GM10266 (cell line): ENCODE measurements around the gene SCN9A.

Experiments
- DNase-seq: peaks from one replicate; pipeline ENCODE4 v3.0.0; 2012; ENCODE audit errors: extremely low spot score
- TF ChIP-seq, protein P1 (sequence below): IDR thresholded peaks from 2 replicates; pipeline ENCODE4 v1.5.1; 2012; ENCODE audit warnings: mild to moderate bottlenecking, low read depth; ENCODE audit not compliant: control insufficient read depth, insufficient read depth; ENCODE audit errors: missing control alignments

The SCN9A gene

DNA sequence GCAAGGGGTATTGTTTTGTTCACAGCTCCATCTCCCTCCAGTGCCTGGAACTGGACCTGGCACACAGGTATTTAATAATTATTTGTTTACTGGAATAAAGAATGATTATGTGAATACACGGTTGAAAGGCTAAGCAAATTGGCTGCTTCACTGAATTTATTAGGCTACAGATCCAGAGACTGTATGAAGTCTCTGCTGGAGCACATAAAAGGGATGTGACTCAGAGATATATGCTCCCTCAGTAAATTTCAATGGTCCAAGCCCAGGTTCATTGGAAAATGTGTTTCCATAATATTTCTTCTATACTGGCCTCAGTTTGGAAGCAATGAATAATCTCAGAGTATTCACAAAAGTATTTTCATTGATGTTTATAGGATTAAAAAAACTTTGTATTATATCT lies 126.4 kb downstream of the SCN9A start:
- TF ChIP-seq, protein P1, sequence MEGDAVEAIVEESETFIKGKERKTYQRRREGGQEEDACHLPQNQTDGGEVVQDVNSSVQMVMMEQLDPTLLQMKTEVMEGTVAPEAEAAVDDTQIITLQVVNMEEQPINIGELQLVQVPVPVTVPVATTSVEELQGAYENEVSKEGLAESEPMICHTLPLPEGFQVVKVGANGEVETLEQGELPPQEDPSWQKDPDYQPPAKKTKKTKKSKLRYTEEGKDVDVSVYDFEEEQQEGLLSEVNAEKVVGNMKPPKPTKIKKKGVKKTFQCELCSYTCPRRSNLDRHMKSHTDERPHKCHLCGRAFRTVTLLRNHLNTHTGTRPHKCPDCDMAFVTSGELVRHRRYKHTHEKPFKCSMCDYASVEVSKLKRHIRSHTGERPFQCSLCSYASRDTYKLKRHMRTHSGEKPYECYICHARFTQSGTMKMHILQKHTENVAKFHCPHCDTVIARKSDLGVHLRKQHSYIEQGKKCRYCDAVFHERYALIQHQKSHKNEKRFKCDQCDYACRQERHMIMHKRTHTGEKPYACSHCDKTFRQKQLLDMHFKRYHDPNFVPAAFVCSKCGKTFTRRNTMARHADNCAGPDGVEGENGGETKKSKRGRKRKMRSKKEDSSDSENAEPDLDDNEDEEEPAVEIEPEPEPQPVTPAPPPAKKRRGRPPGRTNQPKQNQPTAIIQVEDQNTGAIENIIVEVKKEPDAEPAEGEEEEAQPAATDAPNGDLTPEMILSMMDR, result no peak
- no peak for DNase-seq

DNA sequence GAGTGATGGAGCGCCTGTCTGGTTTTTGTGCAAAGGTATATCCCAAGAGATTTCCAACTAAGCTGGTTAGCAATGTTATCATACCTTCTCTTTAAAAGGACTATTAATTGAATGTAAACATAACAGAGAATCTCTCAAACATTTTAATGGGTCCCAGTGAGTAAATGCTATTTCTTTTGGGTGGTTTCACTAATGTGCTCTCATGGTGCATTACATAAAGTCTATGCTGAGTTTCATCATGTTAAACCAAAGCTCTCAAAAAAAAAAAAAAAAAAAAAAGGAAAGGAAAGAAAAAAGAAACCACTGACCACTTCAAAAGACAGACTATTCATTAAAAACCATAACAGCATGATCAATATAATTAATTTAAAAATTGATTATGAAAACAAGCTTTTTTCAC lies 128.8 kb downstream of the SCN9A start:
- TF ChIP-seq, protein P1, result no peak
- DNase-seq, result no peak

GRCh38 chr2:166242309-166242708 lies 133.4 kb downstream of the SCN9A start:
- no peak for DNase-seq
- TF ChIP-seq, protein P1, result no peak

DNA sequence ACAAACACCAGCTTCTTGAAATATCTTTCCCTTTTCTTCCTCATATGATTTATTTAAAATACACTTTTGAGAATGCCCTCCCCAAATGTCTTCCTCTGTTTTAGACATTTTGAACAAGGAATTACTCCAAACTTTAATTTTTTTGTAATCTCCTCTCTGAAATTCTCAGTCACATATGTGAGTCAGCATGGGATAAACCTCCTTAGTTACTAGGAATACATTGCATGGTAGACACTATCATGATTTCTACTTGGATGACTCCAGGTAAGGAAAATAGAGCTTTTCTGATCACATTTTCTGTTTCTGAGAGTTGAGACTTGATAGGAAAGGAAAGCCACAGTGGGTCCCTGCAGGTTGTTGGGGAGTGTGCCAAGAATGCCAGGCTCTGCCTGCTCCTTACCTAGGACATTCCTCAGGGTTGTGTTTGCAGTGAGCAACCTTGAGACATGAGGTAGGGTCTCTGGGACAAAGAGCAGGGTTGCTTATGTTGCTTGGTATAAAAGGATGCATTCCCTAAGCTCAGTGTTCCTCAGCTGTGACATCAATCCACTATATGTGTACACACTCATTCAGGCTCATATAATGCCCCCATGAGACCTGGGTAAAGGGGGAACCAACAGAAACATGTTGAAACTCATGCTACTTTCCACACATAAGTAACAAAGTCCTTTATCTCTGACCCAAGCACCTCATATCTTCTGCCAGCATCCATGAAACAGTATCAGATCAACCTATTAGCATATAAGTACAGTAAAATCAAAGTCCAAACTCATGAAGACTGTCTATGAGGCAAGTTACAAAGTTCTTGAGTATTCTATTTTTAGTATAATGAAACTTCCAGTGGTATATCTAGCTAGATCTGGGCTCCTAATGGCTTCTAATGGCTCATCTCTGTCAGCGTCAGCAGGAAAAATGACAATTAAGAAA lies 135.1 kb downstream of the SCN9A start:
- TF ChIP-seq, protein P1, result no peak
- DNase-seq, result no peak

DNA sequence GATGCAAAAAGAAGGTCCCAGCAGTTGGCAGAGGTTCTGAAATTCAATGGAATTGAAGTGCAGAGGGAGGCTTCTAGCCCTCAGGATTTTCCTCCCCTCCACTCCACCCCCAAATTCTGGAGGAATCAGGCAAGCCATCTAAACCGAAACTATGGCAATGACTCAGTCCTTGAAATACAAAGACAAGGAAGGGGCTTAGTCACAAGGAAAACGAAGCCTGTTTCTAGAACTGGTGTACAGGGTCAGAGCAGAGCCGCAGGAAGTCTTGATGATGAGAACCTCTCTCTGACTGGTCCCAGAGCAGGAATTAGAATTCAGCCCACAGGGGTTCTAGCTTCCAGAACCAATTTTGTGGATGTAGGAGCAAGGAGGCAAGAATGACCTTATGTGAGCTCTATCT lies 136.2 kb downstream of the SCN9A start:
- no peak for DNase-seq
- TF ChIP-seq, protein P1, result no peak

DNA sequence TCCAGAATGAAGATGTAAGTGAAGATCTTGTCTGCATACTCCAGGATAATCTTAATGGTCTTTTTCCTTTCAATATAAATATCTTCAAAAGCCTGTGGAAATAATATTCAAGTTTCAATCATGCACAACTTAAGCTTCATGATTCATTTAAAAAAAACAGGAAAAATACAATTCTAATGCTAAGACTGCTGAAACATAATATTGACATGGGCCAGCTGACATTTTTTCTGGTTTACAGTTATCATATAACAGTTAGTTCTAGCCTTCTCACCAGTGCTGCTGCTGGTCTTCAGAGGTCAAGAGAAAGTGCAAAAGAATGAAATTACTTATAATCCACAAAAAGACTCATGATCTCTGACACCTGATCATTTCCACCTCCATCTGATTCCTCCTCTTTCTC lies 137.6 kb downstream of the SCN9A start:
- TF ChIP-seq, protein P1, result no peak
- no peak for DNase-seq
